IMR-90 (cell line): Measurements from ENCODE around the gene SLC37A1. TPM values are rescaled to one million over a fixed set of nuclear protein-coding genes. Genes with fewer than 3 reads are reported as not detected.

Source experiments
- ATAC-seq: fragments of 200-7000 bp; cut with Tn5 transposase; 2 replicates; pipeline ENCODE4 v1.9.1; 2020; ENCODE audit warnings: low read depth, mild to moderate bottlenecking, moderate library complexity
- BruUV-seq: library from RNA; stranded (reverse); fragments of 400-500 nt; replicated peaks from 2 replicates; lab custom pipeline; 2021; lab: Mats Ljungman, UMichigan
- CTCF ChIA-PET: fragments of 300-600 bp; formaldehyde crosslinking; extraction: SDS; loops from one replicate; lab custom pipeline; 2021; ENCODE audit warnings: antibody characterized with exemption; lab: Yijun Ruan, JAX
- POLR2A ChIA-PET: fragments of 300-600 bp; sonication (Branson Sonifier 250); formaldehyde crosslinking; loops from one replicate; lab custom pipeline; 2022; ENCODE audit warnings: antibody characterized with exemption; ENCODE audit not compliant: unreplicated experiment; lab: Charles Lee
- DNase-seq: peaks from one replicate; pipeline ENCODE4 v3.0.0; 2013
- H2AFZ ChIP-seq: replicated peaks from 2 replicates; pipeline ENCODE3; 2013; ENCODE audit warnings: low read length, mild to moderate bottlenecking; ENCODE audit not compliant: poor library complexity
- H2AK5ac ChIP-seq: 2 replicates; pipeline ENCODE4 v1.6.1; 2013; ENCODE audit warnings: low read depth, low read length, inconsistent platforms
- H2AK9ac ChIP-seq: replicated peaks from 2 replicates; pipeline ENCODE3; 2013; ENCODE audit warnings: mild to moderate bottlenecking, low read depth, low read length, moderate library complexity; ENCODE audit not compliant: poor library complexity
- H2BK120ac ChIP-seq: 2 replicates; pipeline ENCODE4 v1.6.1; 2013; ENCODE audit warnings: low read depth, low read length, inconsistent platforms
- H2BK15ac ChIP-seq: 3 replicates; pipeline ENCODE4 v1.6.1; 2013; ENCODE audit warnings: low read depth, low read length, inconsistent platforms
- H2BK20ac ChIP-seq: 2 replicates; pipeline ENCODE4 v1.6.1; 2013; ENCODE audit warnings: low read depth, mild to moderate bottlenecking, inconsistent platforms, low read length, moderate library complexity
- H2BK5ac ChIP-seq: 2 replicates; pipeline ENCODE4 v1.6.1; 2013; ENCODE audit warnings: mild to moderate bottlenecking, low read depth, low read length, inconsistent platforms; ENCODE audit not compliant: poor library complexity, severe bottlenecking
- H3K14ac ChIP-seq: replicated peaks from 2 replicates; pipeline ENCODE4 v1.6.1; 2013; ENCODE audit warnings: low read depth, low read length, inconsistent platforms
- H3K18ac ChIP-seq: 2 replicates; pipeline ENCODE4 v1.6.1; 2013; ENCODE audit warnings: low read depth, low read length, control low read depth
- H3K23ac ChIP-seq: 2 replicates; pipeline ENCODE4 v1.6.1; 2013; ENCODE audit warnings: low read depth, low read length, inconsistent platforms
- H3K27ac ChIP-seq: 2 replicates; pipeline ENCODE4 v1.5.1; 2013; ENCODE audit warnings: mild to moderate bottlenecking, control low read depth, low read length; ENCODE audit not compliant: insufficient read depth
- H3K27me3 ChIP-seq: 2 replicates; pipeline ENCODE4 v1.6.1; 2013; ENCODE audit warnings: low read length; ENCODE audit not compliant: control insufficient read depth, insufficient read depth
- H3K36me3 ChIP-seq: 2 replicates; pipeline ENCODE4 v1.6.1; 2013; ENCODE audit warnings: low read length, mixed read lengths; ENCODE audit not compliant: control insufficient read depth, insufficient read depth
- H3K4ac ChIP-seq: 2 replicates; pipeline ENCODE4 v1.6.1; 2013; ENCODE audit warnings: low read depth, low read length, inconsistent platforms
- H3K4me1 ChIP-seq: 2 replicates; pipeline ENCODE4 v1.6.1; 2013; ENCODE audit warnings: low read length, mixed read lengths; ENCODE audit not compliant: control insufficient read depth, insufficient read depth
- H3K4me2 ChIP-seq: 2 replicates; pipeline ENCODE4 v1.6.1; 2013; ENCODE audit warnings: low read depth, mild to moderate bottlenecking, control low read depth, low read length, moderate library complexity
- H3K4me3 ChIP-seq: 2 replicates; pipeline ENCODE4 v1.5.1; 2013; ENCODE audit warnings: low read depth, mild to moderate bottlenecking, control low read depth, low read length, moderate library complexity; ENCODE audit not compliant: insufficient read depth
- H3K56ac ChIP-seq: 2 replicates; pipeline ENCODE4 v1.6.1; 2013; ENCODE audit warnings: low read length, inconsistent platforms; ENCODE audit not compliant: insufficient read depth; ENCODE audit errors: extremely low read depth
- H3K79me1 ChIP-seq, 2 experiments: 2 replicates each; pipeline ENCODE4 v1.6.1; 2013; ENCODE audit warnings: low read length in 2 of 2, inconsistent platforms in 1 of 2, low read depth in 1 of 2
- H3K9ac ChIP-seq: 2 replicates; pipeline ENCODE4 v1.6.1; 2013; ENCODE audit warnings: low read depth, low read length, control low read depth
- H3K9me1 ChIP-seq: 2 replicates; pipeline ENCODE4 v1.6.1; 2013; ENCODE audit warnings: low read length, inconsistent platforms; ENCODE audit not compliant: insufficient read depth
- H3K9me3 ChIP-seq: 2 replicates; pipeline ENCODE4 v1.6.1; 2013; ENCODE audit warnings: low read length; ENCODE audit not compliant: control insufficient read depth, insufficient read depth
- H4K20me1 ChIP-seq: 2 replicates; pipeline ENCODE4 v1.6.1; 2013; ENCODE audit warnings: low read length, inconsistent platforms; ENCODE audit not compliant: insufficient read depth
- H4K5ac ChIP-seq: 2 replicates; pipeline ENCODE4 v1.6.1; 2013; ENCODE audit warnings: mild to moderate bottlenecking, low read depth, low read length, control low read depth
- H4K8ac ChIP-seq, 2 experiments: 2 replicates each; pipeline ENCODE4 v1.6.1; 2013; ENCODE audit warnings: low read depth in 2 of 2, low read length in 2 of 2, control low read depth in 1 of 2, inconsistent platforms in 1 of 2
- H4K91ac ChIP-seq: 2 replicates; pipeline ENCODE4 v1.6.1; 2013; ENCODE audit warnings: low read depth, low read length, inconsistent platforms; ENCODE audit not compliant: insufficient read depth
- BHLHE40 ChIP-seq: fragments of 150-350 bp; IDR thresholded peaks from 2 replicates; pipeline ENCODE4 v1.6.1; 2016; ENCODE audit warnings: mild to moderate bottlenecking, low read depth, low read length
- CEBPB ChIP-seq: IDR thresholded peaks from 2 replicates; pipeline ENCODE4 v1.6.1; 2012; ENCODE audit warnings: low read depth, low read length, improper control_type of control experiment
- FOS ChIP-seq: fragments of 150-350 bp; IDR thresholded peaks from 2 replicates; pipeline ENCODE4 v1.6.1; 2016; ENCODE audit warnings: low read depth, low read length
- MAFK ChIP-seq: IDR thresholded peaks from 2 replicates; pipeline ENCODE4 v1.6.1; 2012; ENCODE audit warnings: low read depth, low read length, improper control_type of control experiment
- NFE2L2 ChIP-seq: fragments of 150-350 bp; IDR thresholded peaks from 2 replicates; pipeline ENCODE4 v1.6.1; 2016; ENCODE audit warnings: low read depth, mild to moderate bottlenecking, low read length
- POLR2A ChIP-seq: IDR thresholded peaks from 2 replicates; pipeline ENCODE4 v1.6.1; 2012; ENCODE audit warnings: mild to moderate bottlenecking, low read depth, low read length
- RAD21 ChIP-seq: IDR thresholded peaks from 2 replicates; pipeline ENCODE4 v1.6.1; 2012; ENCODE audit warnings: low read length, improper control_type of control experiment
- RCOR1 ChIP-seq: IDR thresholded peaks from 2 replicates; pipeline ENCODE4 v1.6.1; 2012; ENCODE audit warnings: mild to moderate bottlenecking, low read length, improper control_type of control experiment; ENCODE audit not compliant: insufficient replicate concordance
- RFX5 ChIP-seq: IDR thresholded peaks from 2 replicates; pipeline ENCODE4 v1.8.0; 2012; ENCODE audit warnings: low read depth, mild to moderate bottlenecking, low read length, moderate library complexity
- WGBS, 2 experiments: methylation state at CpG; one replicate each; pipeline versions ENCODE4 v1.1.5 to v1.1.7; 2013; ENCODE audit warnings: missing lambda C conversion rate in 2 of 2; ENCODE audit not compliant: insufficient read length in 1 of 2; ENCODE audit errors: extremely low coverage in 2 of 2; 5-methylcytosine and 5-hydroxymethylcytosine counted together
- dilution Hi-C: fragments of 300-500 bp; cut with HindIII; formaldehyde crosslinking; loops from one replicate; pipeline ENCODE4 v1.14.3; 2018; ENCODE audit warnings: low sequenced_read_pairs; ENCODE audit not compliant: unreplicated experiment
- in situ Hi-C: fragments of 300-500 bp; cut with MboI; formaldehyde crosslinking; loops from 3 replicates; pipeline ENCODE4 v1.14.3; 2019; ENCODE audit warnings: low sequenced_read_pairs, inconsistent platforms, mixed read lengths
- intact Hi-C: fragments of 100-400 bp; cut with micrococcal nuclease; formaldehyde crosslinking; loops from 2 replicates; pipeline ENCODE4 v1.10.0; 2022
- polyA plus RNA-seq, 3 experiments: library from polyadenylated mRNA; depleted of rRNA; stranded (reverse); fragments of >200 nt; gene quantifications; 2 replicates each; pipeline ENCODE4 v1.2.3, GENCODE V29; 2012; ENCODE audit warnings: low replicate concordance in 1 of 3
- total RNA-seq: library from RNA; depleted of rRNA; stranded (reverse); fragments of >200 nt; gene quantifications from 2 replicates; pipeline ENCODE4 v1.2.3, GENCODE V29; 2012

Gene SLC37A1
- total and polyA plus RNA-seq, 2 of the 4 experiments (the other 2 are of a cell fraction), result 0.36 to 0.48 TPM

DNA sequence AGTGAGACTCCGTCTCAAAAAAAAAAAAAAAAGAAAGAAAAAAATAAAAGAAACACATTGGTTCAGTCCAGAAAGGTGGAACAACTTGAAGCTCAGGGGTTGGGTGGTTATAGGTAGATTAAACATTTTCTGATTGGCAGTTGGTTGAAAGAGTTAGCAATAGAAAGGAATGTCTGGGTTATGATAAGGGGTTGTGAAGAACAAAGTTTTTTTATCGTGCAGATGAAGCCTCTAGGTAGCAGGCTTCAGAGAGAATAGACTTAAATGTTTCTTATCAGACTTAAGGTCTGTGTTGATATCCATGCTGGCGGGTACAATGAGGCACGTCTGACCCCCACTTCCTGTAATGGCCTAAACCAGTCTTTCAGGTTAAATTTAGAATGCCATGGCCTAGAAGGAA lies 94.8 kb downstream of the SLC37A1 start:
- H2BK15ac ChIP-seq, result no peak overlapping the region
- no peak overlapping the region for H2BK5ac ChIP-seq
- H3K56ac ChIP-seq, result no peak overlapping the region
- H2AFZ ChIP-seq, result no peak overlapping the region
- CTCF ChIA-PET, result interaction anchor here (0.7 kb wide), 1 partner anchor 28 kb away, joined by 3 read pairs; no protein-coding TSS in a partner anchor
- H2AK5ac ChIP-seq, result no peak overlapping the region
- in situ Hi-C loops (loop anchor here (5.0 kb wide), 1 partner anchor 219 kb away; no protein-coding TSS in a partner anchor), intact Hi-C loops (no loop called here), dilution Hi-C loops (no loop called here)
- H3K4me2 ChIP-seq, result no peak overlapping the region
- no peak overlapping the region for H4K91ac ChIP-seq
- H3K4me1 ChIP-seq, result no peaks in the 10 kb centered on the region
- POLR2A ChIA-PET, result no interaction called here
- peaks cover 3% of the 10 kb centered on the region; the same call in 1 of the 2 replicates for H3K27me3 ChIP-seq
- H2BK20ac ChIP-seq, result no peak overlapping the region
- no peak for ATAC-seq
- H3K14ac ChIP-seq, result no peak overlapping the region
- no peak overlapping the region for H3K27ac ChIP-seq
- DNase-seq, result no peak
- no peak overlapping the region for H4K8ac ChIP-seq
- H3K79me1 ChIP-seq, result no peaks in the 10 kb centered on the region
- no peaks in the 10 kb centered on the region for H3K9me1 ChIP-seq
- H3K4me3 ChIP-seq, result no peak overlapping the region
- no peak overlapping the region for H3K18ac ChIP-seq
- H3K9ac ChIP-seq, result no peak overlapping the region
- H4K5ac ChIP-seq, result no peak overlapping the region
- no peak overlapping the region for H2AK9ac ChIP-seq
- no CpG with 5 or more reads among the region's 4 CpGs for WGBS, 2 experiments
- H2BK120ac ChIP-seq, result no peak overlapping the region
- TF ChIP-seq NFE2L2 (no peak), RCOR1 (no peak), POLR2A (no peak), RAD21 (no peak), CEBPB (no peak), MAFK (no peak), RFX5 (no peak), FOS (no peak), BHLHE40 (no peak)
- BruUV-seq, result no TSS peak
- H3K23ac ChIP-seq, result no peak overlapping the region
- peaks cover 12% of the 10 kb centered on the region for H3K9me3 ChIP-seq
- no peaks in the 10 kb centered on the region for H3K36me3 ChIP-seq
- no peak overlapping the region for H3K4ac ChIP-seq
- H4K20me1 ChIP-seq, result no peaks in the 10 kb centered on the region
